T-helper 2 cell treated with Interferon-gamma antibody and Interleukin-4, amounts not matched to agents 100 ng/mL and 5 ng/mL, for 36 hours (primary cell): ENCODE measurements around the gene BTBD6. TPM values are rescaled to one million over a fixed set of nuclear protein-coding genes. Genes with fewer than 3 reads are reported as not detected.

Source experiments
- intact Hi-C: fragments of 100-400 bp; cut with micrococcal nuclease; formaldehyde crosslinking; loops from one replicate; pipeline ENCODE4 v1.15.1; 2023
- total RNA-seq: library from RNA; stranded (reverse); gene quantifications from 2 replicates; pipeline ENCODE4 v1.2.3, GENCODE V29; 2022

Gene BTBD6
- total RNA-seq, 1 donor from 2014 or later: 42.2 TPM

DNA sequence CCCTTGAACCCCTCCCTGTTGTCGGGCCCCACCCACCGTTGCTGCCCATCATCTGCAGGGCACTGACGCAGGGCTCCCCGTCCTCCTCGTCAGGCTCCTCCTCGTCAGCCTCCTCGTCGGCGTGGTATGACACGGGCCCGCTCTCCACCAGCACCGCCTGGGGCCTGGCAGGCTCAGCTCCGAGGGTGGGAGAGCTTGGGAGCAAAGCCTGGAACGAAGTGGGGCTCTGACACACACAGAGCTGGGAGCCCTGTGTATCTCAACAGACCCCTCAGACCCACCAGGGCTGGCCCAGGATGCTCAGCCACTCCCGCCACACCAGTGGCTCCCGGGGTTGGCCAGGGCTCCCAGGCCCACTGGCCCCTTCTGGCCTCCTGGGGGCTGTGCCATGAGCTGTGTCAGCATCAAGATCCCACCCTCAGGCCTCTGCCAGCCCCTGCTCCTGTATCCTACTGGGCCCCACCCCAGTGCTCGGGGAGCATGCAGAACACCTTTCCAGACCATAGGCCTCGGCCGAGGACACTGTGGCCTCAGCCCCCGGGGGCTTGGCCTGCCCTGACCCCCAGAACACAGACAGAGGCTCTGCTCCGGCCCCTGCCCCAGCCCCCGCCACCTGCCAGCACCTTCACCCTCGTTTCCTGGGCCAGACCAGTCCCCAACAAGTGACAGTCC, 37.1 kb upstream of the BTBD6 start:
- intact Hi-C loops: no loop called here

DNA sequence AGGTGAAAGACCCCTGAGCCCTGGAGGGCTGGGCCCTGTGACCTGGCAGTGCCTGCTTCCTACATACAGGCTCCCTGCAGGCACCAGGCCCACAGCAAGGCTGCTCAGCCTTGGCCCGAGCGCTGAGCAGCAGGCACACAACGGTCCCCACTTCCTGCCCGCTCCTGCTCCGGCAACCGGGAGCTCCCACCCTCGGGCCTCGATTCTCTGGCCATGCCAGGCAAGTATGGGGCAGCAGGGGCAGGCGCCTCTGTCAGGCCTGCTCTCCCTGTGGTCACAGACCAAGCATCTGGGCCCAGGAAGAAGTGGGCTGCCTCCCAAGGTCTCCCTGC, 36.6 kb upstream of the BTBD6 start:
- intact Hi-C loops: no loop called here

DNA sequence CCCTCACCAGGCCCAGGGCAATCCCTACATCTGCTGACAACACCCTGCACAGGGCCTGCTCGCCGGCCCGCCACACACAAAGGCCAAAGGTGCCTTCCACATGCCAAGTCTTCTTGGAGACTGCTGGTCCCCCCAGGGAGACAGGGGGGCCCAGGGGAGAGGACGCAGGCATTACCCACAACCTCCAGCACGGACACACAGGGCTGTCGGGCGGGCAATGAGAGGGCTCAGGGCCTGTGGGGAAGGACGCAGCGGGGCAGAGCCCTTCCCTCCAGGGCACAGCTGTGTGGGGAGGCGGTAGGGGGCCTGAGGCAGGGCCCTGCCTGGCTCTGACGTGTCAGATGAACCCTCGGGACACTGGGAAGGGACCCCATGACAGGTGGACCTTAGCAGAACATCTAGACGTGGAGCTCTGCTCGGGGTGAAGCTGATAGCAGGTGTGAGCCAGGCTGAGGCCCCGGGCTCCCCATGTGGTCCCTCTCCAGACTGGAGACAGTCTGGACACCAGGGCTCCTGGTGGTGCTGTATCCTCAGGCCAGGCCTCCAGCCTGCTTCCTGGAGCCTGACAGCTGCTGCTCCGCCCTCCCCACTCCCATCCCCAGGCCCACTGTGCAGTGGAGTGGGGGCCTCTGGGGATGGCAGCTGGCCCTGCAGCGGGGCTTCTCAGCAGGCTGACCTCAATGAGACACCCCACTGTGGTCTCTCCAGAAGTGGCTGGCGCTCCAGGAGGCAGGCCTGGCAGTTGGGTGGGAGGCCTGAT, 35.6 kb upstream of the BTBD6 start:
- intact Hi-C loops: no loop called here

DNA sequence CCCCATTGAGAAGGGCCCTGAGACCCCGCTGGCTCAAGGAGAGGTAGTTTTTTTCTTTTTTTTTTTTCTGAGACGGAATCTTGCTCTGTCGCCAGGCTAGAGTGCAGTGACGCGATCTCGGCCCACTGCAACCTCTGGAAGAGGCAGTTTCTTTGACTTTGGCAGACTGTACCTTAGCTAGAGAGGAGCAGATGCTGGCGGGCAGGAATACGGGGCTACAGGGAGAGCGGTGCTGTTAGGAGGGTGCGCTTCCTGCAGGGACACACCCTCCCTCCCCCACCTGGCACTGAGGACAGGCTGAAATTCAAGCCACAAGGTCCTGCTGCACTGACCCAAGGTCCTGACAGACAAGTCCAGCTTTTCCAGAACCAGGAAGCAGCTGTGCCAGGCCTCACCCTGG, 35.0 kb upstream of the BTBD6 start:
- intact Hi-C loops: no loop called here

DNA sequence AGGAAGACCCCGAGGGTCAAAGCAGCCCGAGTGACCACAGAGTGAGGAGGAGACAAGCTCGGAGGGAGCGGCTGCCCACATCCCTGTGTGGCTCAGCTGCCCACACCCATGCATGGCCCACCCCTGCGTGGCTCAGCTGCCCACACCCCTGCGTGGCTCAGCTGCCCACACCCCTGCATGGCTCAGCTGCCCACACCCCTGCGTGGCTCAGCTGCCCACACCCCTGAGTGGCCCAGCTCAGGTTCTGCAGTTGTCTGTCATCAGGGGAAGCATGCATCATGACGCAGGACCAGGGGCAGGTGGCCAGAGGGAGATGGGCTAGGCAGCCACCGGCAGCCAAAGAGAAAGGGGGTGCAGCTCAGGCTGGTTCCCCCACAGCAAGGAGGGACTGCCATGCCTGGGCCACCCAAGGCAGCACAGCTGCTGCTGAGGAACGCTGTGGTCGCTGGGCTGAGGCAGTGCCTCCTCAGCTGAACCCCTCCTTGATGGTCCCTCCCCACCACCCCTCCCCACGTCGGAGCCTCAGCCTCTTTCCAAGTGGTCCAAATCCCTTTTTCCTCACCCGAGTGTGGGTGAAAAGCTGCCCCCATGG, 33.9 kb upstream of the BTBD6 start:
- intact Hi-C loops: no loop called here

DNA sequence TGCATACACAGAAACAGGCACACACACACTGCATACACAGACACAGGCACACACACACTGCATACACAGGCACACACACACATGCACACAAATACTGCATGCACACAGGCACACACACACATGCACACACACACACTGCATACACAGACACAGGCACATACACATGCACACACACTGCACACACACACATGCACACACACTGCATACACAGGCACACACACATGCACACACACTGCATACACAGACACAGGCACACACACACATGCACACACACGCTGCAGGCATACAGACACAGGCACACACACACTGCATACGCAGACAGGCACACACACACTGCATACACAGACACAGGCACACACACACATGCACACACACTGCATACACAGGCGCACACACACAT, 32.7 kb upstream of the BTBD6 start:
- intact Hi-C loops: no loop called here

DNA sequence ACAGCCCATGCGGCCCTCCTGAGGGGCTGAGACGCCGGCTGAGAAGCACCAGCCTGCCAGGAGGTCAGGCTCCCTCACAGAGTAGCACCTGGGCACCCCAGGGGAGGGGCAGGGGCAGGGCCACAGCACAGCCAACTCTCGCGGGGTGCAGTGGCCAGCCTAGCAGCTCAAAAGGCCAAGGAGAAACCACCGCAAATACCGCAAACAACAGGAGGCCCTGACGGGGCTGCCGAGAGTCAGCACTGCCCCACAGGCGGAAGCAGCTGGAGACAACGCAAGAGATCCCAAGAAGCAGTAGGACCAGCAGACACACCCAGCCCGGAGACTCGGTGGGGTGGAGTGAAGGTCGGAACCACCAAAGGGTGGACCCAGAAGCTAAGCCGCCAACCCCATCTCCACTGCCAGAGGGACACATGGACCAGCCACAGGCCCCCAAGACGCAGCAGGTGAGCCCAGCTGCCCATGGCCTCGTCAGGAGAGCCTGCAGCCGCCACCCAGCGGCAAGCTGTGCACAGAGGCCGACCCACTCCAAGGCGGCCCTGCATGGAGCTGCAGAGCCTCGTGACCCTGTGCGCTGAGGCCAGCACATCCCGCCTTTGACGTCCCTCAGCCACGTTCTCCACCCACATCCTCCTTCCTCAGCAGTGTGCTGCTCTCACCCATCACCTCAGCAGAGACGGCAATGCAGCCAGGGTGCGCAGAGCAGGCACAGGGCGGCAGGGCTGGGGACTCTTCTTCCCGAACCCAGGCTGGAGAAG, 31.7 kb upstream of the BTBD6 start:
- intact Hi-C loops: no loop called here

DNA sequence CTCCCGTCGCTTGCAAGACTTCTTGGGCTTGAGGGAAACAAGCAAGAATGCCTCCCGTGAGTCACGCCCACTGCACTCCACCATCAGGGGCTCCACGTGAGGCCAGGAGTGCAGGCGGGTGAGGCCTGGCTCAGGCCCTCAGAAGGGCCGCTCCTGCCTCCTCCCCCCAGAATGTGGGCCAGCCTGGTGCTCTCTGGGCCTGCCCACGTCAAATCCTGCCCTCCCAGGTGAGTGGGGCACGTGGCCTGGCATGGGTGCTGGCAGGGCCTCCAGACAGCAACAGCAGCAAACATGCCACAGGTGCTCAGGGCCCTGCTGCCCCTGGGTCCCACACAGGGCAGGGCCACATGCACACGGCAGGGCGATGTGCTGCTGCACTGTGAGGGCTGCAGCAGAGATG, 30.6 kb upstream of the BTBD6 start:
- intact Hi-C loops: no loop called here

DNA sequence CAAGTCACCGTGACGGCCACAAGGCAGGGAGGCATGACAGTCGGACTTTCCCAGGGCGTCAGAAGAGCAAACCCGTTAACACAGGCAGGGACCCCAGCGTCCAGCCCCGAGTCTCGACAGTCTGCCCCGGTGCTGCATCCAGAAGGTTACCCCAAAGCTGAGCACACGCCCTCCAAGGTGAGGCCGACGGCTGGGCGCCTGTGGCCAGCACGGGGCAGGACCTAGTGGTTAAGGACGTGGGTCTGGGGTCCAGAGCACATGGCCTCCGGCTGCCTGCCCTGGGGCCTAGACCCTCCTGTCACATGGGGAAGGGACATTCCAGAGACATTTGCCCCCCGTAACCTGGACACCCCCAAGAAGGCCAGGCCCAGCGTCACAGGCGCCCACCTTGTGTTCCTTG, 29.7 kb upstream of the BTBD6 start:
- intact Hi-C loops: no loop called here

DNA sequence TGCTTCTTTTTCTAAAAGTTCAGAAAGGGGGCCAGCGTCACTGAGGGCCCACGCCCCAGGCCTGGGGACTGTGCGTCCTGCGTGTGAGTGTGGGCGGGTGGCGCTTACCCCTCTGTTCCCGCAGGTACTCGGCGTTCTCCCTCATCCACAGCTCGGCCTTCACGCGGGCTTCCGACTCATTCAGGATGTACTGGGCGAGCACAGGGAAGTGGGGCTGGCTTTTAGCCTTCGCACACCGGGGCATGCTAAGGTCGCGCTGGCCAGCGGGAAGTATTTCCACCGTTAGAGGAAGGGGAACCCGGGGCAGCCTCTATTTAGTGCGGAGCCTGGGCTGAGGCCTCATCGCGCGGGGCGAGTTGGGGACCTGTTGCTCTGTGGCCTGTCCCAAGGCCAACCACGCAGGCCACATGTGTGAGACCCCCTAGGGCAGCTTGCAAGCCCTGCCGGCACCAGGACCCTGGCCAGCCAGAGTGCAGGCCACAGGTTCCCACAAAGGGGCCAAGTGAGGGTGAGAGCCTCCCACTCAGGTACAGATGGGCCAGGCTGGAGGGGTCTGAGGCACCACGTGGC, 29.2 kb upstream of the BTBD6 start:
- intact Hi-C loops: no loop called here

DNA sequence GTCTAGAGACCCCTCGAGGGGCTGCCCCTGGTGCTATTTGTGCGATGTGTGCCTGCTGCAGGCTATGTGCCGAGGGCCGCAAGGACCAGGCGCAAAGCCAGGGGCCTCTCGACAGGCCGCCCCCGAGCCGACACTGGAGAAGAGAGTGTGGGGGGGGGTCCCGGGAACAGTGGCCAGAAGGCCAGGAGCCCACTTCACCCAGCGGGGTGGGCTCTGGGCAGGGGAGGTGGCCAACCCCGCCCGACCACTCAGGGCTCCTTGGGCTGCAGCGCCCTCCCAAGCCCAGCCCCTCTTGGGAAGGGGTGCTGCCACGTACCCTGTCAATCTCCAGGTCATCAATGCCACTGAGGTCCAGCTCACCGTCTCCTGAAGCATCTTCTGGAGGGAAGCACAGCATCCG, 28.6 kb upstream of the BTBD6 start:
- intact Hi-C loops: no loop called here

DNA sequence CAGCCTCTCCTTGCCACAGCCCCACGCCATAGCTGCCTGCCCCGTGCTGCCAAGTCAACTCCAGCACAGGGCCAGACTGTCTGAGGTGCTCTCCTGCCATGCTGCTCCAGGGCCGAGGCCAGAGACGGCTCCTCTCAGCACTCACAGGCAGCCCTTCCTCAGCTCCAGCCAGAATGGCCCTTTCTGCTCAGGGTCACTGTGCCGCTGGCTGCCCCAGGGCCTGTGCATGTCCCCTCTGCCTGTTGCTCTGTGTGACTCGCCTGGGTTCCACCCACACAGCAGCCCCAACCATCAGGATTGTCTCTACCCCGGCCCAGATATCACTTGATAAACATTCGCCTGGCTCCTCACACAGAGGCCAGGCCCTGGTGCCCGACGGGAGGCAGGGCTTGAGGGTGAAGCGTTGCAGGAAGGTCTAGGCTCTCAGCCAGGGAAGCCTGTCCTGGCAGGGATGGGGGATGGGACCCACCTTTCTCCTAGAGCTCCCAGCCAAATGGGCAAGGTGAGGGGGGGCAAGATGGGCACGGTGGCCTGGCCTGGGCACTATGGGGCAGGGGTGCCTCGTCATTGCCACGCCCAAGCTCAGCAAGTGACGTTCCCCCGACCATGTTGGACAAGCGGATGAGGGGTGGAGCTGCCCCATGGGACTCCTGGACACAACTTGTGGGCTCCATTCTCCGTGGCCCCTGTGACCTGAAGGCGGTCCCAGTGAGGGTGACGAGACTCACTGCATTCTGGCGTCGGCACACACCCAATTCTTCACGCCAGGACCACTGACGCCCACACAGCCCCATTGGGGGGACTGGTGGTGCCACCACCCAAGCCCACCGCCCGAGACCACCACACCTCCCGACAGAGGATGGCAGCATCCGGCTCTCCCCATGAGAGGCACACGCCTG, 27.4 kb upstream of the BTBD6 start:
- intact Hi-C loops: no loop called here

DNA sequence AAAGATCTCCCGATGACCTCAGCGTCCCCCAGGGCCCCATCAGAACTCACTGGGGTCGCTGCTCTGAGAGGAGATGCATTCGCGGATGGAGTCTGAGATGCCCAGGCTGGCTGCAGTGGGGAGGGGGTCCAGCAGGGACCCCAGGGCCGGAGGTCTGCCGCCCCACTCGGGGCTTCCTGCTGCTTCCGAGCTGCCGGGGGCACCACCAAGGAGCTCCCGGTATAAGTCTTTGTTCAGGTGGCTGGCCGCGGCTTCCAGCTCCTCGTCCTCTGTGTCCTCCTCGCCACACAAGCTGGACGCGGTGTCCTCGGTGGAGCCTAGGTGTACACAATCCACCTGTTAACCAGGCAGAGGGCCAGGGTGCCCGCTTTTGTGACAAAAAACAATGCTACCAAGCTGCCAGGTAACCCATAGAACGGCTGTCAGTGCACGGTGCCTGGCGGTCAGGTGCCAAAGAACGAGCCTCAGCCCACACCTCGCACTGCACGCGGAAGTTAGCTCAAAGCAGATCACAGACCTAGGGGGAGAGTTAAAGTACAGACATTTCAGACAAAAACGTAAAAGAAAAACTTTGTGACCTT, 26.6 kb upstream of the BTBD6 start:
- intact Hi-C loops: no loop called here

DNA sequence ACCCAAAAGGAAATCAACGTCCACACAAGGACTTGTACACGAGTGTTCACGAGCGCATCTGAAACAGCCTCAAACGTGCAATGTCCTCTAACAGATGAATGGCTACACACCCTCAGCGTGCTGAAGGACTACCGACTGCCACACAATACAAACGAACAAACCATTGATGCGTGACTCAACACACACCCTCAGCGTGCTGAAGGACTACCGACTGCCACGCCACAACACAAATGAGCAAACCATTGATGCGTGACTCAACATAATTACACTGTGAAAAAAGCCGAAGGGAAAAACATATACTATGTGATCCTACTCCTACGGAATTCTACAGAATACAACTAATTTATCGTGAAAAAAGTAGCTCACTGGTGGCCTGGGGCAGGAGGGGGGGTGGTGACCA, 25.1 kb upstream of the BTBD6 start:
- intact Hi-C loops: no loop called here

DNA sequence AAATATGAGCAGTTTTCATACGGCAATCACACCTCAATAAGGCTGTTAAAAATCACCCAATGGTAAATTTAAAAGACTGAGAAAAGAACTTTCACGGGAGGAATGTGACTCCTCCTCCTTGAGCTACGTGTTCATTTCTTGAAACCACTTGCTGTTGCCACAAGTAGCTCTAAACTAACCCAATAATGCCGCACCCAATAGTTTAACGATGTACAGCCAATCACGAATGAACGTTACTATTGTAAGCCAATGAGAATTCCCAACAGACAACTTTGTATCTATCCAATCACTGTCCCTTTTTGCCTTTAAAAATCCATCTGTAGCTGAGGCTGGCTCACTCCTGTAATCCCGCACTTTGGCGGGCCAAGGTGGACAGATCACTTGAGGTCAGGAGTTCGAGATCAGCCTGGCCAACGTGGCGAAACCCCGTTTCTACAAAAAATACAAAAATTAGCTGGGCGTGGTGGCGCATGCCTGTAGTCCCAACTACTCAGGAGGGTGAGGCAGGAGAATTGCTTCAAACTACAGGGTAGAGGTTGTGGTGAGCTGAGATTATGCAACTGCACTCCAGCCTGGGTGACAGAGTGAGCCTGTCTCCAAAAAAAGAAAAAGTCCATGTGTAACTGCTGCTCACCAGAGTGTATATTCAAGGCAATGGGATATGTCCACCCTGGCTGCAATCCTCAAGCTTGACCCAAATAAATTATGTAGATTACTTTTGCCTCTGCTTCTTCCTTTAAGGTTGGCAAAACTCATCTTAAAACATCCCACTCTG, 24.4 kb upstream of the BTBD6 start:
- intact Hi-C loops: no loop called here

DNA sequence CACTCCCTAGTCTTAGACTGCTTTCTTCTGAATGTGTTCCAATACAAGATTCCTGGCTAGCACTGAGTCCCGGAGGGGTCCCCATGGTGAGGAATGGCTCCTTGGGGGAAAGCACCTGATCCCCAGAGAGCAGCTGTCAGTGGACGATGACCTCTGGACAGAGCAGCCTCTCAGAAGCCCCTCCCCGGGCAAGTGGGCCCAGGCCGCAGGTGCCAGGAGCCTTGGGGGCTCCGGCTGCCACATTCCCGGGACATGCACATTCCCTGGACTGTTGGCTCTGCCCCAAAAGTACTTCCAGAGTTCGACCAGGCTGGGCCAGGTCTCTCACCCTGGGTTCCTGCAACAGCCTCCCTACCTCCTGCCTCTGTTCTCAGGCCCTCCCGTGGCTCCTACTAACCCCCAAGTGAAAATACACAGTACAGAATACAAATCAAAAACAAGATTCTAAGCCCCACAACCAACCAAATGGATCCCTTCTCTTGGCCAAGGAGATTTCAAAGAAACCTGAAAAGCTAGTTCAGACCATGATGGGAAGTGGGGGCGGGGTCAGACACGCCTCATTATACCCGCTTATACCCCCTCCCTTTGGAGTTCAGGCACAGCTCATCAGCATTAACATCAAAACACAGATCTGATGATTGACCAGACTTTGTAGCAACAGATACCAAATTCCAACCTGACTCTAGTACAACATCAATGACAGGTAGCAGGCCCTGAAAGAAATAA, 23.3 kb upstream of the BTBD6 start:
- intact Hi-C loops: no loop called here

DNA sequence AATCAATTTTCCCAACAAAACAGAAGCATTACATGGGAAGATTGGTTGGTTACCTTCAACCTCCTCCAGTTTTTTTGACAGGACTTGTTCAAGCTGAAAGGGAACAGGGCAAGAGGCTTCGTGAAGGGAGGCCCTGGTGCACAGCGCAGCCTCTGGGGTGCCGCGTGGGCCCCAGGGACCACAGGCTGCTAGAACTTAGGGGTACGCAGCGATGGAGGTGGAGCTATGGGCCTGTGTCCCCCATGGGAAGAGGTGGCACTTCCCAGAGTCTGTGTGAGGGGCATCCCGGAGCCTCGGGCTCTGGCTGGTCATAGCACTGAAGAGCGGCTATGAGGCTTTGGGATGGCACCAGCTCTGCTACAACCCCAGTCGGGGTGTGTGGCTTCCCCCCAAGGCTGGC, 22.1 kb upstream of the BTBD6 start:
- intact Hi-C loops: no loop called here

DNA sequence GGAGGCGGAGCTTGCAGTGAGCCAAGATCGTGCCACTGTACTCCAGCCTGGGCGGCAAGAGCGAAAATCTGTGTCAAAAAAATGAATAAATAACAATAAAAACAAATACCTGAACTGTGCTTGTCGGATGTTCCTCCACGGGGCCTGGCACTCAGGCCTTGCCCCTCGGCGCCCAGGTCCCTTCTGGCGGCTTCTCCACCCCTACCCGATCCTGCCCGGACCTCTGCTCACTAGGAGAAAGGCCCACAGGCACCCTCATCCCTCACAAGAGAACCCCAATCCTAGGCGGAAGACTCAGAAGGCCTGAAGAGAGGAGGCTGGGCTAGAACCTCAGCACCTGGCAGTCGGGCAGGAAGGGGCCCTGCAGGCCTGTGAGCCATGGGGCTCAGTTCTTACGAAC, 21.0 kb upstream of the BTBD6 start:
- intact Hi-C loops: no loop called here

DNA sequence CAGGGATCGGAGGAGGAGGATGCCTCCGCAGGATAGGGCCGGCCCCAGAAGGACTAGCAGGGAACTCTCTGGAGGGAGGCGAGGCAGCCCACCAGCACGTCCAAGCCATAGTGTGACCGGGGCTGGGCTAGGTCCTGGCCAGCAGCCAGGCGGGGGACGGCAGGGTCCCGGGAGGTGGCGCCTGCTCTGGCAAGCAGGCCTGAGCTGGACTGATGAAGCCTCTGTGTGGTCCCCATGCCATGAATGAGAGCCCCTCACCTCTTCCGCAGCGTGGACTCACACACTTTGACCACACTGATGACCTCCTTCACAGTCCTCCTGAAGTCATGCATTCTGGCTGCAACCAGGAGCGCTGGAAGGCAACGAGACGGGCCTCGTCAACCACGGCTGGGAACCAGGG, 19.8 kb upstream of the BTBD6 start:
- intact Hi-C loops: no loop called here
